ENCODE measurements around the gene FBXW8. TPM values are rescaled to one million over a fixed set of nuclear protein-coding genes. Genes with fewer than 3 reads are reported as not detected.

FBXW8 gene
- total RNA-seq, 3 donors from 2014 or later (not counting 1 experiment from before 2014, with no cell fraction given) = 11.5 to 16.0 (median 13.5) TPM

DNA sequence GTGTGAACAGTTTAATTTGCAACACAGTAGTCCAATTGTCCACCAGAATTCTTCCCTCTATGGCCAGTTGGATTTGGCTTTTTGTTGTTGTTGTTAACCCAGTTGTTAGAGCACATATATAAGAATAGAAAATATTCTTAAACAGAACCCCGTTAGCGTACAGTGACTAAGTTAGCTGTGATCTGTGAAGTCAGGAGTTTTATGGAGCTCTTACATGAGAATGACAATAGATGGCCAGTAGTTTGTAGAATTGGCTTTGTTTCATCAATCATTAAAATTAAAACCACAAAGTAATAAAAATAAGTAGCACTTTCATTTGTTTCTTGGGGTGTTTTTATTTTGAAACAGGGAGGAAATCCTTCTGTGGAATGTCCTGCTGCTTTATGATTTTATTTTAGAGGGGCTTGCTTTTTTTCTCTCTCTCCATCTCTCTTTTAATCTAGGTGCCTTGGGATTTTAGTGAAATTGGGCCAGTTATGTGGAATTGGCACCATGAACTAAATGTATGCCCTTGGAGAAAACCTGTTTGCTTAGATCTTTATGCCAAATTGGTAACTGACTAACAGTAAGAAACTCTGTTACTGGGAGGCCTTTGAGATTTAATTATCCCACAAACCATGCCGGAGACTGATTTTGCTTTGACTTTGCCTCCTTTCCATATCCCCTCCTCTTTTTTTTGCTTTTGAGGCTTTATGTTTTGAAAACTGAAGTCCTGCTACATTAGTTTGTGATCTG lies 22.9 kb downstream of the FBXW8 start:
- TF ChIP-seq CTCF (IDR thresholded peaks at IDR 0.05) = no peak
- Mint-ChIP-seq H3K9me3 (no peaks in the 10 kb centered on the region), H3K4me1 (peaks cover 33 to 48% of the 10 kb centered on the region in 2 donors), H3K4me3 (no peak overlapping the region), H3K36me3 (peaks cover 15% of the 10 kb centered on the region), H3K27ac (no peak overlapping the region), H3K27me3 (ENCODE audit: low read depth in 2 of 2) (no peaks in the 10 kb centered on the region)
- Histone ChIP-seq H3K4me3 (ENCODE audit: low read length) (no peak overlapping the region), H3K27me3 (ENCODE audit: control insufficient read depth, insufficient read depth, low read length) (no peaks in the 10 kb centered on the region), H3K4me1 (ENCODE audit: control insufficient read depth, insufficient read depth, low read length) (no peaks in the 10 kb centered on the region), H3K9me3 (ENCODE audit: control insufficient read depth, insufficient read depth, low read length) (no peaks in the 10 kb centered on the region), H3K27ac (ENCODE audit: low read length) (no peak overlapping the region), H3K36me3 (ENCODE audit: control insufficient read depth, insufficient read depth, low read length) (peaks cover 12% of the 10 kb centered on the region)
- DNase-seq (no peak), ATAC-seq (no peak)
- intact Hi-C loops (cut with micrococcal nuclease) = no loop called here
- no CpG with 5 or more reads among the region's 3 CpGs for WGBS (ENCODE audit: insufficient coverage)

DNA sequence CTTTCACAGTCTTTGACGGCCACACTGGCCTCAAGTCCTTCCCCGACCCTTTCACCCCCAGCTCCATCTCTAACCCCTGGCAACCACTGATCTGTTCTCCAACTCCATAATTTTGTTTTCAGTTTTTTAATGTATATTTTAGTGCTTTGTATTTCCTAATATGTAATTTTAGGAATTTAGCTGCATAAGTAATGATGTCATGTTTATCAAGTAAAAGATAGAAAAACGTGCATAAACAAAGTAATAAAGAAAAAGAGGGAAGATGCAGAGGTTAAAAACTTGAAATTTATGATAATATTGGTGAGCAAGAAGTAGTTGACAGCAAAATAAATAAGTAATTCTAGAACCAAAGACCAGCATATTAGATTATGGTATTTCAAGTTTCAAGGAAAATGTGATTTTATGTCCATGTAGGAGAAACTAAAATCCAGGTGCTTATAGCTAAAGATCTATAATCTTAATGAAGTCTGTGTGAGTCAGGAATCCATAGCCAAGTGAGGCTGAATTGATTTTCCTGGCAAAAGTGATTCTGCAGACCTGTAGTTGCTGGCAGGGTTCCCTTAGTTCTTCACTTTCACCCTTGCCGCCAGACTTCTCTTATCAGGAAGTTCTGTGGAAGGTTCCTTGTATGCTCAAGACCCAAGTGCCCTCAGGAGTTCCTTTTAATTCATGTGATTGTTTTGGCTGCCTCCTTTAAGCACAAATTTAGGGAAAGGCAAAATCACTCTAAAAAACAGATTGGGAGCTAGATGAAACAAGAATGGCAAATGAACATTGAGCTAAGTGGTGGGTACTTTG lies 24.4 kb downstream of the FBXW8 start:
- no peak overlapping the region for H3K27ac ChIP-seq (ENCODE audit: low read length)
- H3K27me3 ChIP-seq (ENCODE audit: control insufficient read depth, insufficient read depth, low read length) = no peaks in the 10 kb centered on the region
- Mint-ChIP-seq H3K4me3 (no peak overlapping the region), H3K36me3 (peaks cover 8% of the 10 kb centered on the region), H3K9me3 (no peaks in the 10 kb centered on the region), H3K27ac (no peak overlapping the region), H3K27me3 (ENCODE audit: low read depth in 2 of 2) (no peaks in the 10 kb centered on the region), H3K4me1 (peaks cover 33 to 43% of the 10 kb centered on the region in 2 donors)
- WGBS (ENCODE audit: insufficient coverage) = 92% methylated on average over 4 of the region's 4 CpGs
- intact Hi-C loops (cut with micrococcal nuclease) = no loop called here
- no peak overlapping the region for H3K4me3 ChIP-seq (ENCODE audit: low read length)
- DNase-seq (no peak), ATAC-seq (no peak)
- H3K4me1 ChIP-seq (ENCODE audit: control insufficient read depth, insufficient read depth, low read length) = no peaks in the 10 kb centered on the region
- H3K9me3 ChIP-seq (ENCODE audit: control insufficient read depth, insufficient read depth, low read length) = no peaks in the 10 kb centered on the region
- peaks cover 7% of the 10 kb centered on the region for H3K36me3 ChIP-seq (ENCODE audit: control insufficient read depth, insufficient read depth, low read length)
- TF ChIP-seq CTCF (IDR thresholded peaks at IDR 0.05) = no peak

- Histone ChIP-seq H3K36me3 (ENCODE audit: control insufficient read depth, insufficient read depth, low read length) (peaks cover 4% of the 10 kb centered on the region), H3K4me1 (ENCODE audit: control insufficient read depth, insufficient read depth, low read length) (no peaks in the 10 kb centered on the region), H3K4me3 (ENCODE audit: low read length) (no peak overlapping the region), H3K9me3 (ENCODE audit: control insufficient read depth, insufficient read depth, low read length) (no peaks in the 10 kb centered on the region), H3K27ac (ENCODE audit: low read length) (no peak overlapping the region), H3K27me3 (ENCODE audit: control insufficient read depth, insufficient read depth, low read length) (no peaks in the 10 kb centered on the region)
- peak; percentile 32 to 70 (median 52) for ATAC-seq
- H3K36me3 Mint-ChIP-seq = no peaks in the 10 kb centered on the region
- no peaks in the 10 kb centered on the region for H3K9me3 Mint-ChIP-seq
- H3K27me3 Mint-ChIP-seq (ENCODE audit: low read depth in 2 of 2) = no peaks in the 10 kb centered on the region
- DNase-seq = no peak
- peaks cover 25 to 28% of the 10 kb centered on the region in 2 donors for H3K4me1 Mint-ChIP-seq
- no peak for TF ChIP-seq CTCF (IDR thresholded peaks at IDR 0.05)
- peak overlapping the region in 1 of 2 donors; percentile 8 for H3K27ac Mint-ChIP-seq
- WGBS (ENCODE audit: insufficient coverage) = 94% methylated on average over 1 of the region's 1 CpG
- H3K4me3 Mint-ChIP-seq = no peak overlapping the region
- intact Hi-C loops (cut with micrococcal nuclease) = no loop called here
Measured at GRCh38 chr12:116937640-116938039, 26.9 kb downstream of the FBXW8 start.
